Measurements from ENCODE around the gene GBP7.

GBP7 gene

DNA sequence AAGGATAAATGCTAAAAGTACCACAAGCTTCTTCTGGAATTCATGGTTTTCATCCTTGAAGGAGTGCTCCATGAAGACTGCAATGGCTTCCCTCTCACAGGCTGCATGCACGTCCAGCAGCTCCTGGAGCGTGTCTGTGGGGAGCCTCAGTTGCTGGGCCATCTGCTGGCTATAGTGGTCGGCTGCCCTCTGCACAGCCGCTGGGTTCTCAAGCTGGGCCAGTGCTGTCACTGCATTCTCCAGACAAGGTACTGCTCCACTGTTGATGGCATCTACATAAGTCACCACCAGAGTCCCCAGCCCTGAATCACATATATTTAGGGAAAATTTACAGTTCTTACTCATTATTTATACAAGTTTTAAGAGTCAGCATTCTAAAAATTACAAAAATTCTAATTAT is 14.2 kb upstream of the GBP7 start:
- Histone ChIP-seq H3K9ac (no peak overlapping the region), H3K4me2 (ENCODE audit: low read length) (no peak overlapping the region), H3K4me1 (no peaks in the 10 kb centered on the region), H2AFZ (no peak overlapping the region), H3K9me3 (ENCODE audit: control insufficient read depth, low read length) (no peaks in the 10 kb centered on the region), H3K27me3 (ENCODE audit: control insufficient read depth, insufficient read depth, low read length) (no peaks in the 10 kb centered on the region), H3K27ac (no peak overlapping the region), H3K4me3 (ENCODE audit: low read depth, low read length) (no peak overlapping the region), H3K79me2 (no peaks in the 10 kb centered on the region), H3K36me3 (ENCODE audit: control insufficient read depth, insufficient read depth, low read length) (no peaks in the 10 kb centered on the region)
- TF ChIP-seq, protein P1, sequence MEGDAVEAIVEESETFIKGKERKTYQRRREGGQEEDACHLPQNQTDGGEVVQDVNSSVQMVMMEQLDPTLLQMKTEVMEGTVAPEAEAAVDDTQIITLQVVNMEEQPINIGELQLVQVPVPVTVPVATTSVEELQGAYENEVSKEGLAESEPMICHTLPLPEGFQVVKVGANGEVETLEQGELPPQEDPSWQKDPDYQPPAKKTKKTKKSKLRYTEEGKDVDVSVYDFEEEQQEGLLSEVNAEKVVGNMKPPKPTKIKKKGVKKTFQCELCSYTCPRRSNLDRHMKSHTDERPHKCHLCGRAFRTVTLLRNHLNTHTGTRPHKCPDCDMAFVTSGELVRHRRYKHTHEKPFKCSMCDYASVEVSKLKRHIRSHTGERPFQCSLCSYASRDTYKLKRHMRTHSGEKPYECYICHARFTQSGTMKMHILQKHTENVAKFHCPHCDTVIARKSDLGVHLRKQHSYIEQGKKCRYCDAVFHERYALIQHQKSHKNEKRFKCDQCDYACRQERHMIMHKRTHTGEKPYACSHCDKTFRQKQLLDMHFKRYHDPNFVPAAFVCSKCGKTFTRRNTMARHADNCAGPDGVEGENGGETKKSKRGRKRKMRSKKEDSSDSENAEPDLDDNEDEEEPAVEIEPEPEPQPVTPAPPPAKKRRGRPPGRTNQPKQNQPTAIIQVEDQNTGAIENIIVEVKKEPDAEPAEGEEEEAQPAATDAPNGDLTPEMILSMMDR (IDR thresholded peaks at IDR 0.05), result no peak

DNA sequence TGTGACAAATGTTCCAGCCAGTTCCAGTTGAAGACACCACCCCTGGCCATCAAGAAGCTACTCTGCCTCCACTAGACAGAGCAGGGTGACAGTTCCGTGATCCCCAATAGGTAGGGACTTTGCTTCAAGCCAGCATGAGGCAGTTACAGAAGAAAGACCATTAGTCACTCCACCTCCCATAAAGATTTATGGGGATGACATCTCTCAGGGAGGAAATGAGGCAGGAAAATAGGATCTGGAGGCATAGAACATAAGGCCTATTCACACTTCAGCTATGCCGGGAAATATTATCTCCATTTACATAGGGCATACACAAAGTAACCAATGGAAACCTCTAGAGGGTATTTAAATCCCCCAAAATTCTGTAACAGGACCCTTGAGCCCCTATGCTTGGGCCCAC is 3.5 kb upstream of the GBP7 start:
- Histone ChIP-seq H3K9ac (no peak overlapping the region), H3K9me3 (ENCODE audit: control insufficient read depth, low read length) (no peaks in the 10 kb centered on the region), H3K4me2 (ENCODE audit: low read length) (no peak overlapping the region), H3K36me3 (ENCODE audit: control insufficient read depth, insufficient read depth, low read length) (no peaks in the 10 kb centered on the region), H3K79me2 (no peaks in the 10 kb centered on the region), H2AFZ (no peak overlapping the region), H3K27me3 (ENCODE audit: control insufficient read depth, insufficient read depth, low read length) (no peaks in the 10 kb centered on the region), H3K4me3 (ENCODE audit: low read depth, low read length) (no peak overlapping the region), H3K27ac (no peak overlapping the region), H3K4me1 (no peaks in the 10 kb centered on the region)
- TF ChIP-seq, protein P1 (IDR thresholded peaks at IDR 0.05), result no peak

DNA sequence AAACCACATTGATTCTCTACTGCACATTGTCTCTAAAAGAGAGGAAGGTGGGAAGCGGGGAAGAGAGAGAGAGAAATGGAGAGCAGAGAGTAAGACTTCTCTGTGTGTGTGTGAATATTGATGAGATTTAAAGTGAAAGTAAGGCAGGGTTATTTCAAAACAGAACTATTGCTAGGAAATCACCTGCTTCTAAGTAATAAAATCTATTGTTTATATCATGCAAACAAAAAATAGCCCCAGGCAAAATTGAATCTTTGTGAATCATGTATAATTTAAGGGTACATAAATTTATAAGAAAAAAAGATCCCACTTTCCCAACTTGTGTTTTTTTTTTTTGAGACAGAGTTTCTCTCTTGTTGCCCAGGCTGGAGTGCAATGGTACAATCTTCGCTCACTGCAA is 1.2 kb upstream of the GBP7 start:
- no peak overlapping the region for H3K9ac ChIP-seq
- TF ChIP-seq, protein P1 (IDR thresholded peaks at IDR 0.05), result no peak
- H3K36me3 ChIP-seq (ENCODE audit: control insufficient read depth, insufficient read depth, low read length), result no peaks in the 10 kb centered on the region
- no peaks in the 10 kb centered on the region for H3K4me1 ChIP-seq
- H2AFZ ChIP-seq, result peak overlapping the region; percentile 62
- H3K79me2 ChIP-seq, result no peaks in the 10 kb centered on the region
- no peak overlapping the region for H3K4me2 ChIP-seq (ENCODE audit: low read length)
- H3K27me3 ChIP-seq (ENCODE audit: control insufficient read depth, insufficient read depth, low read length), result no peaks in the 10 kb centered on the region
- H3K4me3 ChIP-seq (ENCODE audit: low read depth, low read length), result no peak overlapping the region
- no peaks in the 10 kb centered on the region for H3K9me3 ChIP-seq (ENCODE audit: control insufficient read depth, low read length)
- H3K27ac ChIP-seq, result no peak overlapping the region

GRCh38 chr1:89174491-89174890 is 1.3 kb downstream of the GBP7 start:
- Histone ChIP-seq H3K36me3 (ENCODE audit: control insufficient read depth, insufficient read depth, low read length) (no peaks in the 10 kb centered on the region), H2AFZ (no peak overlapping the region), H3K9ac (no peak overlapping the region), H3K9me3 (ENCODE audit: control insufficient read depth, low read length) (no peaks in the 10 kb centered on the region), H3K4me2 (ENCODE audit: low read length) (no peak overlapping the region), H3K79me2 (no peaks in the 10 kb centered on the region), H3K27ac (no peak overlapping the region), H3K4me3 (ENCODE audit: low read depth, low read length) (no peak overlapping the region), H3K4me1 (no peaks in the 10 kb centered on the region), H3K27me3 (ENCODE audit: control insufficient read depth, insufficient read depth, low read length) (no peaks in the 10 kb centered on the region)
- TF ChIP-seq, protein P1 (IDR thresholded peaks at IDR 0.05), result no peak

DNA sequence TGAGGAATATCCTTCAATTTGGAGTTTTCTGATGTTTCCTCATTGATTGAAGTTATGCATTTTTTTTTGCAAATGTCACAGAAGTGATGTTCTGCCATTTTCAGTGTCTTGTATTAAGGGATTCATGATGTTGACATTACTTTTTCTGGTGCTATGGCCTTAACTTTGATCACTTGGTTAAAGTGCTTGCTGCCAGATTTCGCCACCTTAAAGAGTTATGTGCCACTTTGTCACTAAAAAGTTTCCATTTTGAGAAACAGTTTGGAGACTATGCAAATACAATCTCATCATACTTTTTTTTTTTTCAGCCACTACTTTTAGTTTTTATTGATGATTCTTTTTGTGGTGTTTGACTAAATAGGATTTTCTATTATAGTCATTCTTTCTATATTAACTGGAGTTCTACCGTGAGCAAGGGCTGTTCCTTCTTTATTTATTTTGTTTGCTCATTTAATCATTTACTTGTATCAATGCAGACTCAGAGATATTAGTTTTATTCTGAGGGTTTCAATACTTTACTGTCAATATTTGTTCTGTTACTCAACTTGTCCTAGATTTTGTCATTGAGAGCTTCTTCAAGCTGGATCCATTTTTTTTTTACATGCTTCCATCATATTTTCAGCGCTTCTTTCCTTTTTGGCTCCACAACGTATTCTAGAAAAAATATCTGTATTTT is 3.2 kb downstream of the GBP7 start:
- no peak overlapping the region for H3K4me3 ChIP-seq (ENCODE audit: low read depth, low read length)
- no peak overlapping the region for H3K27ac ChIP-seq
- no peak overlapping the region for H3K4me2 ChIP-seq (ENCODE audit: low read length)
- no peaks in the 10 kb centered on the region for H3K79me2 ChIP-seq
- TF ChIP-seq, protein P1 (IDR thresholded peaks at IDR 0.05), result no peak
- H2AFZ ChIP-seq, result no peak overlapping the region
- H3K36me3 ChIP-seq (ENCODE audit: control insufficient read depth, insufficient read depth, low read length), result no peaks in the 10 kb centered on the region
- H3K9me3 ChIP-seq (ENCODE audit: control insufficient read depth, low read length), result no peaks in the 10 kb centered on the region
- no peak overlapping the region for H3K9ac ChIP-seq
- H3K4me1 ChIP-seq, result no peaks in the 10 kb centered on the region
- H3K27me3 ChIP-seq (ENCODE audit: control insufficient read depth, insufficient read depth, low read length), result no peaks in the 10 kb centered on the region

All from parathyroid adenoma (tissue), 2 donors.